Left colon (tissue), 2 donors: ENCODE results near the gene RAD51AP2. TPM values are rescaled to one million over a fixed set of nuclear protein-coding genes. Genes with fewer than 3 reads are reported as not detected.
A peak's percentile ranks its signal among the peaks of the same experiment; 100 is the strongest.
"Not testable (repeated sequence)": the region's sequence is repeated elsewhere in the genome, so short reads cannot be mapped to it uniquely, and the experiment has no call there.

Experiments used
- ATAC-seq: fragments of 200-7000 bp; cut with Tn5 transposase; one replicate; pipeline ENCODE4 v1.9.1; 2020; ENCODE audit warnings: mild to moderate bottlenecking, moderate library complexity
- DNase-seq, 2 donors: peaks; one replicate each; pipeline ENCODE4 v3.0.0-alpha.2; 2020
- intact Hi-C, 2 donors: fragments of 100-400 bp; cut with DNase I in 1 of 2; cut with micrococcal nuclease in 1 of 2; formaldehyde crosslinking; loops; one replicate each; pipeline versions ENCODE4 v1.11.2 to v1.14.0; 2022; cut with DNase I, micrococcal nuclease
- total RNA-seq, 2 donors: library from RNA; stranded (reverse); fragmentation: NEBNext Ultra II Directional; extraction: Animal tissue kit (Norgen Biotek cat#: 25700); gene quantifications; one replicate each; pipeline ENCODE4 v1.2.1, GENCODE V29; 2021
- donor health status: DM: no; HTN: no; CAD: no.
- donor health status: DM: yes; HTN: yes; CAD: no.

Gene RAD51AP2
- total RNA-seq, 2 donors from 2014 or later = not detected

DNA sequence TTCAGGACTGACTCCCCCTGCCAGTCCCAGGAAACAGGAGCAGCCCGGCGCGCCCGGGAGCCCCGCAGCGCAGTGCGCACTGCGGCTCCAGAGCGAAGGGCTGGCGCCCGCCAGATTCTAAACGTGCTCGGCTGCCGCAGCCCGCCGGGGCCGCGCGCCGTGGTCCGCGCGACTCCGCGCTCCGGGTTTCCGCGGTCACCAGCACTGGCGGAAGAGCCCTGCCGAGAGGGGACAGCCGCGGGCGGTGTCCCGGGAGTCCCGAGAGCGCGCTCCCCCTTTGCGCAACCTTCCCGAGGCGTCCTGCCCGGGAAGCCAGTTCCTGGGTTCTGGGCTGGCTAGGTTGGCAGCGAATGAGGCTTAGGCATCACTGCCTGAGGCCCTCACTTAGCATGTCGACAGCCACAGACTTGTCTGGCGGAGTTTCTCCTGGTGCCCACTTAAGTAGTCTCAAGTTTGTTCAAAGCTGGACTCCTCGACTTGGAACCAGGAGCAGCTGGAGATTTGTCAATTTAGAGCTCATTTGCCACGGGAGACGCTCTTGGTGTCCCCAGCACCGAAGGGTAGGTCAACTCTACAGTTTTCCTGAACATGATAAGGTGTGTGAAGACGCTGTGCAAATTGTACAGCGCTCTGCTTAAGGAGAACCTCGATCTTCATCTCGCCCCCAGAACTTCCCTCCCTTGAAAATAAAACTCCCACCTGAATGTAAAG is 20.8 kb upstream of the RAD51AP2 start:
- intact Hi-C loops = no loop called here
- DNase-seq (peak; percentile 74 to 77), ATAC-seq (peak; percentile 75)

DNA sequence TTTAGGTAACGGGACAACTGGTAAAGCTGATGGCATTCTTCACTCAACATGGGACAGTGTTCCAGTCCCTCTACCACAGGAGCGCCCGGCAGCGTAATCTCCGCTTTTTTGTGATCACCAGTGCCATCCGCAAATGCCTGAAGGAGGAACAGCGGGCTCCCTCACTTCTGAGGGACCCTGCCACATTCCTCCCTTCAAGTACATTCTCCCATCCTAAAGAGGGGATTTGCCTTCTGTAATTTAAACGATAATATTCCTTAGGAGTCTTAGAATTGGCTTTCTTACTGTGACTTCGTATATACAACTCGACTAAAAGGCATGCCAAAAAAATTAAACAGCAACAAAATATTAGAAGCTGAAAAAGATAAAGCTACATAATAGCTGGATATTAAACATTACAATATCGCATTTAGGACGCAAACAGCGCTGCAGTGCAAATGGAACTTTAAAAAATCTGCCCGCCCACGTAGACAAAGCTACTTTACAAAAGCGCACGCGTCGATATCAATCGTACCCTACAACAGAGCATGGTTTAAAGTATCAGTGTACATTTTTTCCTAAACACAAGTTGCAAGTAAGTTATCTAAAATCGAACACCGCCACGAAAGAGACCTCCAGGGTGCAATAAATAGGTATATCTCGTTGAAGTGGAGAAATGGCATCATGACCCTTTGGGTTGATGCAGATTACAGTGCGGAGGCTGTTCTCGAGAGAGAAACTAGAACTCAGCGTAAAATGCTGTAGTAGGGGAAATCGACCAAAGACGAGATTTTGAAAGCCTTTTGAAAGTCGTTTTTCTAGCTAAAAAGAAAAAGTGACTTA is 20.0 kb upstream of the RAD51AP2 start:
- peak; percentile 11 for ATAC-seq

DNA sequence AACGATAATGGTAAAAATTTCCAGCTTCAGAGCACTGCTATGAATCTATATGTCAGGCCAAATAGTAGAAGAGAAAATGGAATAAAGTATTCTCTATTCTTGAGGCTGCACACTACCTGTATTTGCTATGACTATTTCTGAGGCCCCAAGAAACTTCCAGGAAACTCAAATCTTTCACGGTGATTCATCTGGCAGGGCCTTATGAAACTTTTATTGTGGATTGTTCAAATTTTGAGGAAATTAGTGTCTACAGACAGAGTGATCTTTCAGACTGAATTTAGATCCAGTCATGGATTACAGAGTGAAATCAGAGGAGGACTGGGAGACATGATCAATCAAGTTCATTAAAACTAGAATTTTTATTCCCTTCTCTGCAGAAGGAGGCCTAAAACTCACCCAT is 18.2 kb upstream of the RAD51AP2 start:
- intact Hi-C loops = no loop called here
- no peak for ATAC-seq
- no peak for DNase-seq

More for the DNA sequence above, 20.0 kb upstream of the RAD51AP2 start:
- DNase-seq = peak; percentile 39 to 46
- intact Hi-C loops = no loop called here

DNA sequence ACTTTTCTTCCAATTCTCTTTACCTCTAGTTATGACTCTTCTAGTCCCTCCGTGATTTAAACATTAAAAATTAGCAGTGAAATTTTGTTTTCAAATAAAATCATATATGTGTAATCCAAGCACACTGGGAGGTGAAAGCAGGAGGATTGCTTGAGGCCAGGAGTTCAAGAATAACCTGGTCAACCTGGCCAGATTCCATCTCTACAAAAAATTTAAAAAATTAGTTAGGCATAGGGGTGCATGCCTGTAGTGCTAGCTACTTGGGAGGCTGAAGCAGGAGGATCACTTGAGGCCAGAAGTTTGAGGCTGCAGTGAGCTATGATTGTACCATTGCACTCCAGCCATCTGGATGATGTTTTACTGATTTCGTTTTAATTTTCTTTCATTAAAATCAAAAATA is 15.3 kb upstream of the RAD51AP2 start:
- no peak for ATAC-seq
- DNase-seq = no peak
- intact Hi-C loops = no loop called here

DNA sequence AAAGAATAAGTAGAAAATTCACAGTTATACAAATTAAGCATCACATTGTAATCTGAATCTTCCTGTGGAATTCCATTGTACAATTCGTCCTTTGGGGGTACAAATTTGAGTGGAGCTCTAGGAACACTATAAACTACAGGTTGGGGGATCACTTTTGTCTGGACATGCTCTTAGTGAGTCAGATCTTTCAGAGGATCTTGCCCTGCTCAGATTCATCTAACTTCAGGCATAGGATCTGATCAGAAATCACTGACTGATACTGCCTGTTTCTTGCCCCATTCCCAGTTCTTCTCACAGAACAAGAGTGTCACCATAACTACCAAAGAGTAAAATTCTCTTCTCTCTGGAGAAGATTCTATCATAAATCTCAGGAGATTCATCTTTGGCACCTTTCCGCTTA is 11.5 kb upstream of the RAD51AP2 start:
- DNase-seq (no peak), ATAC-seq (no peak)
- intact Hi-C loops = no loop called here

DNA sequence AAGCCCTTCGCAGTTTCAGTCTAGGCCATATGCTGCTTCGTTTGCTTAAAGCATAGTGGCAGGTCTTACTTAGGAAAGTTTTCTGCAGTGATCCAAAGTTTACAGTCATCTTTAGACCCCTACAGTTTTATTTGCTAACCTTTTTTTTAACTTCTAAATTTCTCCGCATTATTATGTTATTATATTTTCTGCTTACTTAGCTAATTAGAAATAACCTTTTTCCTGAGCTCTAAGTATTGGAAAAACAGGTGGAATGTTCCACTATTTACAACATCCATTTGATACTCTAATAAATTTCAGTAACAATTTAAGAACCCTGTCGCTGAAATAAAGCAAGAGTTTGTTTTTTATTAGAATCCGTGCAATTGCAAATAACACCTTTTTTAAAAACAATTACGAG is 4.1 kb upstream of the RAD51AP2 start:
- ATAC-seq = no peak
- no peak for DNase-seq
- intact Hi-C loops = no loop called here

DNA sequence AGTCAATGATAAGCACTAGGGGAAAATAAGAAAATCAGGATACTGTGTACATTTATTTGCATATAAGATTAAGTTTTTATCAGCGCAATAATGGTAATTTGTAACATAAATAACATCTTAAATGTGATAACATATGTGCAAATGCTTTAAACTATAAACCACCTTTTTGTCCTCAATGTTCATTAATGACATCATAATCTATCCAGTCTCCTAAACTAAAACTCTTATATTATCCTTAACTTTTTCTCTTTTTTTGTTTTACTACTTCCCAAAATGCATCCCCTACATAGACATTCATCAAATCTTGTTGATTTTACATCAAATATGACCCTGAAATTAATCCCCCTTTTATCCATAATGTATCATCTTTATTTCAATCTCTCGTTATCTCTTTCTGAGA is 3.4 kb upstream of the RAD51AP2 start:
- ATAC-seq (no peak), DNase-seq (no peak)
- intact Hi-C loops = no loop called here

DNA sequence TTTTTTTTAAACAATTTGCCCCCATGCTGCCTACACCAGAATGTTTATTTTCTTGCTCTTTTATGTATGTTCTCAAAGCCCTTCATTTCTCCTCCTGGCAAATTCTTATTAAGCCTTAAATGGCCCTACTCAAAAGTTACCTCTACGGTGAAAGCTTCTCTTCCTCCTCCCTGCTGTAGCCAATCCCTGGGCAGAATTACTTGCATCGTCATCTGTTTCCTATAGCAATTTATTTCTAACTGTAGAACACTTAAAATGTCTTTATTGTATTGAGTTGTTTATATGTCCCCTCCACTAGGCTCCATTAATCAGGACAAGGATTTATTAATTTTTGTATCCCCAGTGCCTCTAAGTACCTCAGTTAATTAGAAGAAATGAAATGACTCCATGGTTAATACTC is 2.5 kb upstream of the RAD51AP2 start:
- intact Hi-C loops = no loop called here
- no peak for ATAC-seq
- DNase-seq = no peak

DNA sequence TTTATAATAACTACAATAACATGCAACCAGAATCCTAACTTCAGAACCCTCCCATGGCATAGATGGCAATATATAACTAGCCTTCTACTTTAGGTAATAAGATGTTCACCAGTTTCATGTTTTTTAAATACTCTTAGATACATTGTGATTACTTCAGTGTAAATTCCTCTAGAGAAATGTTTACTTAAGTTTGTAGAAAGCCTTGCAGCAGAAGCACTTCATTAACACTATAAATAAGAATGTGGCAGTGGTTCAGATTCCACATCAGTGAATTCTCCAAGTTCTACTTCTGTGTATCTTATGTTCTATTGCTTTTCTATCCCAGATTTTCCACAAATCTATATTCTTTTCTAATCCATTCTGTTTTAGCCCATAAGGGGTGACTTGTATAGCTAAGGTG is 1.2 kb upstream of the RAD51AP2 start:
- ATAC-seq (no peak), DNase-seq (no peak)
- intact Hi-C loops = no loop called here

DNA sequence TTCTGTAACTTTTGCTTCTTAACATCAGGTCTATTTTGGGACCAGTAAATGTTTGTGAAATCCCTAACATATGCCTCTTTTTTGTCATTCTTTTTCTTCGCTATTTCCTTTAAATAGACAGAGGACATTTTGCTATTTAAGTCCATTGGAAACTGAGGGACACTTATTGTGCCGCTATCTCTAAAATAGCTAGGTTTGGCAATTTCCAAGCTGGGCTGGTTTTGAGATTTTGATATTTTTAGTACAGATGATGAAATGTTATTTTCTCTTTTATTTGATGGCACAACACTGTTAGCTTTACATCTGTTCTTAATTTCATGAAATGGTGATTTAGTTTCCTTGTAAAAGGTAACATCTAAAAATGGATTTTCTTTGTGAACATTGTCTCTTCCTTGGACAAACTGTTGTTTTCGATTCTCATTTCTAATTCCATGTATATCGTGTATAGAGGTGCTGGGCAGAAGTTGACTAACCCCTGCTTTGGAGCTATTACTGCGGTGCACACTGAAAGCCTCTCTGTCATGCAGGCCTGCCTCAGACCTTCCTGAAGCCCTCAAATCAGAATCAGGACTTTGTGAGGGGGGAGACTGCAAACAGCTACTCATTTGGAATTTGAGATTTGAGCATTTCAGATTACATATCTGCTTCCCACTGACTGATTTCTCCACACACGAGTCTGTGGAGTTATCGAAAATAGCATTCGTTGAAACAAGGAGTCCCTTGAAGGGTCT is 594 bp downstream of the RAD51AP2 start:
- ATAC-seq = peak; percentile 27
- intact Hi-C loops = no loop called here
- no peak for DNase-seq

DNA sequence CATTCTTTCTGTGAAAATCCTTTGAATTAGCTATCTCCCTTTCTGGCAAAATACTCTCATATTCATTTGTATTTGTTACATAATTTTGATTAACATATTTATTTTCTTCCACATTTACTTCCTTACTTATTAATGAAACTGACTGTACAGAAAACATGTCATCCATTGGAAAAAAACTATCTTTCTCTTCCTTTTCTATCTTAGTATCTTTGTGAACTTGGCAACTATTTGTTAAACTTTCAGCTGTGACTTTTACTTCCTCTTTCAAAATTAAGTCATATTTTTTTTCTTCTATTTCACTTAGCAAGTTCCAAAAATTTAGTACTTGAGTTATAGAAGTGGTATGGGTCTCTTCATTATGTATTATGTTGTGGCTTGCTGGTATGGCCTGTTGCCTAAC is 2.6 kb downstream of the RAD51AP2 start:
- ATAC-seq (no peak), DNase-seq (no peak)
- intact Hi-C loops = no loop called here

DNA sequence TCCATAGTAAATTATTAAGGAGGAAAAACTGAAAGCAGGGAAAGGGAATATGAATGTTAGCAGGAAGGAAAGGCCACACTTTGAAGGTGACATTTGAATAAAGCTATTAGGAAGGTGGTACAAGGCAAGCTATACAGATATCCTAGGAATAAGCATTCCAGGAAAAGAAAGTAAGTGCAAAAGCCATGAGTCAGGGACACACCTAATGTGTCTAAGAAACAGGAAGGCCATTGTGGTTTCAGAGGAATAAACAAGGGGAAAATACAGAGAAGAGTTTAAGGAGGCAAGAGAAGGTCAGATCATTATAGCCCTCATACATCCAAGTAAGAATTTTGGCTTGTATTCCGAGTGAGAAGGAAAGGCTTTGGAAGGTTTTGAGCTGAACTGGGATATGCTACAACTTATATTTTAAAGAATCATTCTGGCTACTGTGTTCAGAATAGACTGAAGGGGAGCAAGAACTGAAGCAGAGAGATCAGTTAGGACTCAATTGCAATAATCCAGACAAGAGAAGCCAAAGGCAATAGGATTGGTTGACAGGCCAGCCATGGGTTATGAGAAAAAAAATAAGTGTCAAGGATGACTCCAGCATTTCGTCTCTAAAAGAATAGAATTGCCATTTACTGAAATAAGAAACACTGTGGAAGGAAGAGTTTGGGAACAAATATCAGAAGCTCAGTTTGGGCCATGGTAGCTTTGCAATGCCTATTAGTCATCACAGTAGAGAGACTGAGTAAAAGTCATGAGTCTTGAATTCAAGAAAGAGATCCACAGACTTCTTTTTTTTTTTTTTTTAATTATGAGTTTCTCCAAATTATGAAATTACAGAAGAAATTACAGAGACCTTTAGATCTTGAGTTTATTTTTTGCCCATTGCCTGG is 11.3 kb downstream of the RAD51AP2 start:
- DNase-seq (no peak), ATAC-seq (peak; percentile 59)
- intact Hi-C loops = no loop called here

DNA sequence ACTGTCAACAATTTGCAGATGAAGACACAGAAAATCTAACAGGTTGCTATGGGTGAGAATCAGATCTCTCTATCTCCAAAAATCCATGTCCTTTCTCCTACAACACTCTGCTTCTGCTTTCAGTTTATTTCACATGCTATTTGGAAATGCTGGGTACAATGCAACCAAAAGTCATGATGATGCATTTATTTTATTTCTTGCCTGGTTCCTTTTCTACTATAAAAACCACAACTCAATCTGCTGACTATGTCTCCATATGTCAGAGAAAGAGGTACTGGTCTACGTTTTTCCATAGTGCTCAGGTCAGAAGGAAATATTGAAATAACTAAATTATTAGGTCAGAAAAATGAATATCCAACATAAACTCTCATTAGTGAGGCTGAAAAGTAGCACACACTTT is 20.5 kb downstream of the RAD51AP2 start:
- intact Hi-C loops = no loop called here
- DNase-seq (no peak), ATAC-seq (no peak)

DNA sequence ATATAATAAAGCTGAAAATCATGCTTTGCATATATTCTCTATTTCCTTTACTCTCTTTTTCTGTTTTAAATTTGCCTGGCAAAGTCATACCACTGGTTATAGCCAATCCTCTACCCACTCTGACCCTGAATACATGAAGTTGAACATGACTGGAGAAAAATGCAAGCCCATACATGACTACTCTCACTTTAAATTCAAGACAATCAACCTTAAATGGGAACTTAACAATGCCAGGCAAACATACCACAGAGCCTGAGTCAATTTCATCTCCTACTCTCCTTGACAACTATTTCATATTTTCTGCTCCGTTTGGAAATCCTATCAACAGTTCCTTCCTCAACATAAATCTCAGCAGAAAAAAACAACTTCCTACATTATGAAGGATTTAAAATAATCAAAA is 22.6 kb downstream of the RAD51AP2 start:
- intact Hi-C loops = no loop called here
- ATAC-seq (no peak), DNase-seq (no peak)

DNA sequence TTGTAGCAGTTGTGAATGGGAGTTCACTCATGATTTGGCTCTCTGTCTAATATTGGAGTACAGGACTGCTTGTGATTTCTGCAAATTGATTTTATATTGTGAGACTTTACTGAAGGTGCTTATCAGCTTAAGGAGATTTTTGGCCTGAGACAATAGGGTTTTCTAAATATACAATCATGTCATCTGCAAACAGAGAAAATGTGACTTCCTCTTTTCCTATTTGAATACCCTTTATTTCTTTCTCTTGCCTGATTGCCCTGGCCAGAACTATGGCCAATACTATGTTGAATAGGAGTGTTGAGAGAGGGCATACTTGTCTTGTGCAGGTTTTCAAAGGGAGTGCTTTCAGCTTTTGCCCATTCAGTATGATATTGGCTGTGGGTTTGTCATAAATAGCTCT is 28.1 kb downstream of the RAD51AP2 start:
- ATAC-seq, DNase-seq, intact Hi-C loops: not testable (repeated sequence)

DNA sequence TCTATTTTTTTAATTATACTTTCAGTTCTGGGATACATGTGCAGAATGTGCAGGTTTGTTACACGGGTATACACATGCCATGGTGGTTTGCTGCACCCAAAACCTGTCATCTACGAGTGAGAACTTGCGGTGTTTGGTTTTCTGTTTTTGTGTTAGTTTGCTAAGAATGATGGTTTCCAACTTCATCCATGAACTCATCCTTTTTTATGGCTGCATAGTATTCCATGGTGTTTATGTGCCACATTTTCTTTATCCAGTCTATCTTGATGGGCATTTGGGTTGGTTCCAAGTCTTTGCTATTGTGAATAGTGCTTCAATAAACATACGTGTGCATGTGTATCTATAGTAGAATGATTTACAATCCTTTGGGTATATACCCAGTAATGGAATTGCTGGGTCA is 29.6 kb downstream of the RAD51AP2 start:
- intact Hi-C loops, DNase-seq, ATAC-seq: not testable (repeated sequence)

DNA sequence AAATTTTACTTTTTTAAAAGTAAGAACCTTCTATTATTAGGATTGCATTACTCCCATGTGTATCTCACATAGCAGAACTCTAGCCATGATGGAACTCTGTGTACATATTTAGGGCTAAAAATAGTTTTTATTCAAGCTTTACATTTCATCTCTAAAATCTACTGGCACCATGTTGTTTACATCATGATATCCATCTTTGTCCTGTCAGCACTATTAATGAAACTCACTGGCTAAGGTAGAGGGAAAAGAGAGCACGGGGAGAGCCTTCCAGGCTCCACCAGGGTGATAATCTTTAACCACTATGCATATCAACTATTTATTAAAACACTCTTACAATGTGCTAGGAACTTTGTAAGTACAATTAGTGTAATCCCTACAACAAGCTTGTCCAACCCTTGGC is 34.7 kb downstream of the RAD51AP2 start:
- intact Hi-C loops = no loop called here
- ATAC-seq = no peak
- DNase-seq = no peak

DNA sequence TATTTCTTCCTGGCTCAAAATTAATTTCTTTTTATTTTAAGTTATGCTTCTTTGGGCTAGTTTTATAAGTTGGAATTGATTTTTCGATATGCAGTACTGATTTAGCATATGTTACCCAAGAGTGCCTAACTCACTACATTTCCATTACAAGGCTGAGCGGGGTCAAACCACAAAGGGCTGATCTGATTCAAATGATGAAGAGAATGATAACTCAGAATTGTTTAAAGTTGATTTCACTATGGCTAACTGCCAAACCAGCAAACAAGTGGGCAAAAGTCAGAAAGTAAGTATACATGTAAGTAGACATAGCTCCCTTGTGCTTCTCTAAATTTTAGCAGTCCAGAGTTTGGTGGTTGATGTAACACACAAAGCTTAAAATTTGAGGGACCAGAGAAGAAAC is 35.6 kb downstream of the RAD51AP2 start:
- no peak for DNase-seq
- intact Hi-C loops = no loop called here
- ATAC-seq = no peak

DNA sequence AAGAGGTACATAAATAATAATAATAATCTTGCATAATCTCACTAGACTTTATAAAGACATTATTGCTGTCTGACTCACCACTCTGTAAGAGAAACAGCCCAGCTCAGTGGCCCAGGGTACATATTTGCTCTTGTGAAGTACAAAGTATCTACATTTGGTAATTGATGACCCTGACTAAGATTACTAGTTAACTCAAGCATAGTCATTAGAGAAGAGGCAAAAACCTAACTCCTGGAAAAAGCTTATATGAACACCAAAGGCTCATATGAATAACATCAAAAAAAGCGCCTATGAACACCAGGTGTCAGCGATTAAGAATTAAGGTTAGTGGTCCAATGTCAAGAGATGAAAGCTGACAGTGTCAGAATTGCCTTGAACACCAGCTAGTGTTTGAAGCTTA is 38.4 kb downstream of the RAD51AP2 start:
- intact Hi-C loops = no loop called here
- no peak for ATAC-seq
- DNase-seq = no peak
